Measurements from ENCODE around the gene P4HA3.
"Not testable (repeated sequence)": the region's sequence is repeated elsewhere in the genome, so short reads cannot be mapped to it uniquely, and the experiment has no call there.

P4HA3 gene

GRCh38 chr11:74311352-74311926 is at the start of gene P4HA3:
TSS of gene P4HA3 (minus strand) at chr11:74311640. CDS start at chr11:74311611, 29 bp downstream.
- DNase-seq (ENCODE audit: low read depth in 2 of 3, low spot score in 1 of 3) = peak; percentile 34 to 55 (median 46)

- no peak for DNase-seq (ENCODE audit: low read depth in 2 of 3, low spot score in 1 of 3)
Measured at GRCh38 chr11:74357449-74357848, 46.0 kb upstream of the P4HA3 start.

DNA sequence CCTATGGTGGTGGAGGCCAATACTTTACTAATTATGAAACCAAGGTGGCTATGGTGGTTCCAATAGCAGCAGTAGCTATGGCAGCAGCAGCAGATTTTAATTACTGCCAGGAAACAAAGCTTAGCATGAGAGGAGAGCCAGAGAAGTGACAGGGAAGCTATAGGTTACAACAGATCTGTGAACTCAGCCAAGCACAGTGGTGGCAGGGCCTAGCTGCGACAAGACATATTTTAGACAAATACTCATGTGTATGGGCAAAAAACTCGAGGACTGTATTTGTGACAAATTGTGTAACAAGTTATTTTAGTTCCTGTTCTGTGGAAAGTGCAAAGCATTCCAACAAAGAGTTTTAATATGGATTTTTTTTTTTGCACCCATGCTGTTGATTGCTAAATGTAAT is 44.2 kb upstream of the P4HA3 start:
- DNase-seq (ENCODE audit: low read depth in 2 of 3, low spot score in 1 of 3) = no peak

DNA sequence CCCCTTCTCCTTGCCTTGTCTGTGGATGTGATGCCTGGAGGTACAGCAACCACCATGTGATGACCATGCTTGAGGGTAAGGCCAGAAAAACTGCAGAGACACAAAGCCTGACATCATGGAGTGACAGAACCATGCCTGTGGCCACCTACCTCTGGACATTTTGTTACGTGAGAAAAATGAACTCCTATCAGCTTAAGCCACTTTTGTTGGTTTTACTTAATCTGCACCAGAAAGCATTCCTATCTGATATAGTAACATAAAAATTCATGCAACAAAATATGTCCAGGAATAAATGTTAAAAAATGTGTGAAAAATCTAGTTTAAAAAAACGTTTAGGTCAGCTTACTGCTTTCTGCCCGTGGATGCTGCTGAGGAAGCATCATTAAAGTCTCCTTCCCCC is 42.6 kb upstream of the P4HA3 start:
- DNase-seq (ENCODE audit: low read depth in 2 of 3, low spot score in 1 of 3) = no peak

- DNase-seq (ENCODE audit: low read depth in 2 of 3, low spot score in 1 of 3) = no peak
Measured at GRCh38 chr11:74347381-74347780, 35.9 kb upstream of the P4HA3 start.

- DNase-seq (ENCODE audit: low read depth in 2 of 3, low spot score in 1 of 3) = no peak
Measured at GRCh38 chr11:74345420-74345819, 34.0 kb upstream of the P4HA3 start.

GRCh38 chr11:74341921-74342320 is 30.5 kb upstream of the P4HA3 start:
- DNase-seq (ENCODE audit: low read depth in 2 of 3, low spot score in 1 of 3) = no peak

DNA sequence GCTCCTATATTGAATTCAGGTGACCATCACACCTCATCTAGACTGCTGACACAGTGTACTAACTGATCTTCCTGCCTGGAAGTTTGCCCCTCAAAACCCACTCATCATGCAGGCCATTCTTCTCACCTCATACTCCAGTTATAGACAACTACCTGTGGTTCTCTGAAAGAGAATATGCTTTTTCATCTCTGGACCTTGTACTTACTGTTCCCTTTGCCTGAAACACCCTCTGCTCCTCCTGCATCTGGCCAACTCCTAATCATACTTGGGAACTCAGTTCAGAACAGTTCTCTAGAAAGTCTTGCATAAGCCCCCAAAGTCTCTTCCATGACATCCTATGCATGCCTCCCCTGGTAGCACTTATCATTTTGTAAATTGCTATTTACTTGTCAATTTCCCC is 28.2 kb upstream of the P4HA3 start:
- no peak for DNase-seq (ENCODE audit: low read depth in 2 of 3, low spot score in 1 of 3)

- DNase-seq (ENCODE audit: low read depth in 2 of 3, low spot score in 1 of 3) = no peak
Measured at GRCh38 chr11:74338963-74339362, 27.5 kb upstream of the P4HA3 start.

DNA sequence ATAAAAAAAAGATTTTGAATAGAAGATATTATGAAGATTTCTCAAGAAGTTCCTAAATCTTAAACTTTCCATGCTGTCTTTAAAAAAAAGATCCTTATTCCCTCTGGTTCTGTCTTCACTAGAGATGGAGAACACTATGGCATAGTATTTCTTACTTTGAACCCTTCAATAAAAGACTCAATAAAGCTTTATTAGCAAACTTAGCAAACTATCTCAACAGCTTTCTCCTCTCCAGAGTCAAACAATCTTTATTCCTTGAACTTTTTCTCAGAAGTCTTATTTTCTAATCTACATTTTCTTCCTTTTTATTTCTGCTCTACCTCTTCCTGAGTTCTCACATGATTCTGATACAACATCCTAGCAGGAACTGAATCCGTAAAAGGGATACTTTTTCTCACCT is 21.8 kb upstream of the P4HA3 start:
- DNase-seq (ENCODE audit: low read depth in 2 of 3, low spot score in 1 of 3) = no peak

- no peak for DNase-seq (ENCODE audit: low read depth in 2 of 3, low spot score in 1 of 3)
Measured at GRCh38 chr11:74332291-74332690, 20.9 kb upstream of the P4HA3 start.

GRCh38 chr11:74331000-74331399 is 19.6 kb upstream of the P4HA3 start:
- DNase-seq (ENCODE audit: low read depth in 2 of 3, low spot score in 1 of 3) = not testable (repeated sequence)

- no peak for DNase-seq (ENCODE audit: low read depth in 2 of 3, low spot score in 1 of 3)
Measured at GRCh38 chr11:74330075-74330858, 18.8 kb upstream of the P4HA3 start.

DNA sequence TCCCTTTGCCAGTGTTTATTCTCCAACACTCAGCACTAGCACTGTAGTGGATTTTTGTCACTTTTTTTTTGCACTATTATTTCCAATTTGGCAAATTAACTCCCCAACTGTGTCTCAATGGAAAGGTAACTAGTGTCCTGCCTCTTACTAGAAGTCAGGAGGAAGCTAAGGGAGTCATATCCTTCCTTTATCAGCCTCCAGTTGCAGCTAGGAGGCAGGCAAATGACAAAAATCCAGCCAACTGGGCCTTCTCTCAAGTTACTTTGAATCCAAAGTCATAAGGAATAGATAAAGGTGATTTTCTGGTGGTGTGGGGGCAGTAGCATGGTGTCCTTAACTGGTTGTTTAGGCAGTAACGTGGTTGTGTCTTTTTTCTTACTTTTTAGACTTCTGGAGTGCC is 15.6 kb upstream of the P4HA3 start:
- no peak for DNase-seq (ENCODE audit: low read depth in 2 of 3, low spot score in 1 of 3)

GRCh38 chr11:74326665-74327064 is 15.2 kb upstream of the P4HA3 start:
- no peak for DNase-seq (ENCODE audit: low read depth in 2 of 3, low spot score in 1 of 3)

GRCh38 chr11:74325649-74326645 is 14.5 kb upstream of the P4HA3 start:
- DNase-seq (ENCODE audit: low read depth in 2 of 3, low spot score in 1 of 3) = no peak

- no peak for DNase-seq (ENCODE audit: low read depth in 2 of 3, low spot score in 1 of 3)
Measured at GRCh38 chr11:74322667-74323066, 11.2 kb upstream of the P4HA3 start.

- DNase-seq (ENCODE audit: low read depth in 2 of 3, low spot score in 1 of 3) = peak in 2 of 3 donors; percentile 10 to 20
Measured at GRCh38 chr11:74321487-74322188, 10.2 kb upstream of the P4HA3 start.

DNA sequence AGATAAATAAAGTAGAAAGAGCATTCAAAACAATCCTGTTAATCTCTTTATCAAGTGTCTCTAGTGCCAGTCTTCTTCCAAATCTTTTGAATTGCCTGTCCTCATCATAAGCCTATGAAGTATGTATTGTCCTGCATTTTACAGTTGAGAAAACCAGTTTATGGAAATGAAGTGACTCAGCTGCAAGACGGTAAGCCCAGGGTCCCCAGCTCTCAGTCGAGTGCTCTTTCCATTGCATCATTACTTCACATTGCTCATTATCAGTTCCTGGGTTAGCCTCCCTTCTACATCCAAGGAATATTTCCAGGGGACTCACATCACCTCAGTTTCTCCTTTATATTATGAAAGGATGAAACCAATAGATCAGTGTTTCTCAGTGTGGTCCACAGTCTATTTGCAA is 9.1 kb upstream of the P4HA3 start:
- DNase-seq (ENCODE audit: low read depth in 2 of 3, low spot score in 1 of 3) = no peak

GRCh38 chr11:74319139-74319816 is 7.8 kb upstream of the P4HA3 start:
- no peak for DNase-seq (ENCODE audit: low read depth in 2 of 3, low spot score in 1 of 3)

Data from stimulated activated CD4-positive, alpha-beta T cell treated with anti-CD3 and anti-CD28 coated beads, Interleukin-12 subunit alpha, Interleukin-12 subunit beta, amount 100 ng/mL, for 48 hours (primary cell).